ENCODE measurements around the gene CORO1C. TPM values are rescaled to one million over a fixed set of nuclear protein-coding genes. Genes with fewer than 3 reads are reported as not detected.
A peak's percentile ranks its signal among the peaks of the same experiment; 100 is the strongest.

The CORO1C gene
- total RNA-seq, 4 donors from 2014 or later = 277 to 473 (median 342) TPM

DNA sequence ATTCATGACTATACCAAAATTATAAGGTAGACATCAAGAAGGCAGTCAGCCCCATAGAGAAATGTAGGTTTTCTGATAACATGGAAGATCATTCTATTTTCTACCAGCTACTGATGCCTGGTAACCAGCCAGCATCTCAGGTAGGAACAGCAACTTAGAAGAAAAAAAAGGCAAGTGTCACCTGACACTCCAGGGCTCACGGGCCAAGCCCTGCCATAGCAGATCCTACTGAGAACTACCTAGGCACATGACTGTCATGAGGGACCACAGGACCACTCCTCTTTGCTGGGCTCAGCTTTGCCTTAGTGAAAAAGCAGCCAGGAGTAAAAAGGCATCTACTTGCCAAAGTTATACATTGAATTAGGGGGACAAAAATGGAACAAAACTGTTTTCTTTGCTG lies 33.4 kb downstream of the CORO1C start:
- peak overlapping the region; percentile 74 to 97 (median 95) for H3K27ac ChIP-seq
- H3K4me1 ChIP-seq = peaks cover 44 to 100% (median 51%) of the 10 kb centered on the region in 3 donors
- 55 to 75% methylated on average over 1 of the region's 1 CpG for WGBS, 2 donors (ENCODE audit: low coverage in 1 of 2)

GRCh38 chr12:108696996-108697290 lies 34.4 kb downstream of the CORO1C start:
- no peak overlapping the region for H3K4me3 ChIP-seq
- peak overlapping the region; percentile 74 to 97 (median 95) for H3K27ac ChIP-seq
- TF ChIP-seq CTCF (IDR thresholded peaks at IDR 0.05) (no peak), EP300 (IDR thresholded peaks at IDR 0.05) (no peak), POLR2AphosphoS5 (IDR thresholded peaks at IDR 0.05) (no peak), POLR2A (IDR thresholded peaks at IDR 0.05) (no peak)
- no peaks in the 10 kb centered on the region for H3K27me3 ChIP-seq
- H3K36me3 ChIP-seq = peaks cover 0 to 26% of the 10 kb centered on the region in 2 donors
- no peak for ATAC-seq
- H3K4me1 ChIP-seq = peaks cover 37 to 100% (median 50%) of the 10 kb centered on the region in 3 donors
- WGBS, 2 donors (ENCODE audit: low coverage in 1 of 2) = 16 to 40% methylated on average over 2 of the region's 2 CpGs
- no peaks in the 10 kb centered on the region for H3K9me3 ChIP-seq

More for the DNA sequence above, 33.4 kb downstream of the CORO1C start:
- Histone ChIP-seq H3K4me3 (no peak overlapping the region), H3K36me3 (peaks cover 0 to 26% of the 10 kb centered on the region in 2 donors), H3K27me3 (no peaks in the 10 kb centered on the region), H3K9me3 (no peaks in the 10 kb centered on the region)
- TF ChIP-seq POLR2A (IDR thresholded peaks at IDR 0.05) (no peak), EP300 (IDR thresholded peaks at IDR 0.05) (no peak), CTCF (IDR thresholded peaks at IDR 0.05) (no peak), POLR2AphosphoS5 (IDR thresholded peaks at IDR 0.05) (no peak)
- no peak for ATAC-seq

DNA sequence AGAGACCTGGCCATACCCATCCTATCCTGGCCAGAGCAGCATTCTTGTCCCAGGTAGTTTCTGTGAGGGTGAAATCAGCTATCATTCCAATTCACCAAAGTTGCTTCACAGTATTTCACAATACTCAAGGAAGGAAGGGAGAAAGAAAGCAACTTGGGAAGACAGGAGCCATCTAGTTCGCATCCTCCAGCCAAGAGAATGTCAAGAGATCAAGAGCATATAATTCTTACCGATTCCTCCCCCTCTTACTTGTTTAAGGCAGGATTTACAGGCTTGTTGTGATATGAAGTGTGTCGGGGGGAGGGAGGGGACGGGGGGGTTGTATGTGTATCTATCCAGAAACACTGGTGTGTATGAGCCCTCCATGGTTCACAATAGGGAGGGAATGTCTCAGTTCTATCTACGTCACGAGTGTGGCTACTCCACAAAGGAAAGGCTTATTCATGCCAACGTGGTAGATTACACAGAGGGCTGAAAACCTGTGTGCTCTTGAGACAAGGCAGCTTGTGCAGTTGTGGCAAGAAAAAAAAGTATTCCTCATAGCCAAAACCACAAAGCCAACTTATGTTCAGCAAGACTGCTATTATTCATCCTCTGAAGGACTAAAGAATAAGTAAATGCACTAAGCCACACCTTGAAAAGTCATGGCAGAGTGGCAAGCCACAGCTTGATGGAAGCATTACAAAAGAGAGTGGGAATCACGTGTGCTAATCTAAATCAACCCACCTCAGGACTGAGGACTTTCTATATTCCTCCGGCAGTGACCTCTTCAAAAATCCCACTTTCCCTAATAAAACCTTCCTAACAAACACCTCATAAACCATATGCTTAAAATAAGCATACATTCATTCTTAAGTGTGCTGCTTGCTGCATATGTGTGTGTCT lies 35.0 kb downstream of the CORO1C start:
- TF ChIP-seq CTCF (IDR thresholded peaks at IDR 0.05) (no peak), POLR2AphosphoS5 (IDR thresholded peaks at IDR 0.05) (peak; percentile 84)
- H3K36me3 ChIP-seq = peaks cover 0 to 26% of the 10 kb centered on the region in 2 donors
- peaks cover 34 to 98% (median 47%) of the 10 kb centered on the region in 3 donors for H3K4me1 ChIP-seq
- no peaks in the 10 kb centered on the region for H3K9me3 ChIP-seq
- peak overlapping the region; percentile 74 to 97 (median 95) for H3K27ac ChIP-seq
- peak overlapping the region in 1 of 2 donors; percentile 15 for H3K4me3 ChIP-seq
- WGBS, 2 donors (ENCODE audit: low coverage in 1 of 2) = 12 to 23% methylated on average over 8 of the region's 9 CpGs
- peak; percentile 63 for ATAC-seq
- H3K27me3 ChIP-seq = no peaks in the 10 kb centered on the region

DNA sequence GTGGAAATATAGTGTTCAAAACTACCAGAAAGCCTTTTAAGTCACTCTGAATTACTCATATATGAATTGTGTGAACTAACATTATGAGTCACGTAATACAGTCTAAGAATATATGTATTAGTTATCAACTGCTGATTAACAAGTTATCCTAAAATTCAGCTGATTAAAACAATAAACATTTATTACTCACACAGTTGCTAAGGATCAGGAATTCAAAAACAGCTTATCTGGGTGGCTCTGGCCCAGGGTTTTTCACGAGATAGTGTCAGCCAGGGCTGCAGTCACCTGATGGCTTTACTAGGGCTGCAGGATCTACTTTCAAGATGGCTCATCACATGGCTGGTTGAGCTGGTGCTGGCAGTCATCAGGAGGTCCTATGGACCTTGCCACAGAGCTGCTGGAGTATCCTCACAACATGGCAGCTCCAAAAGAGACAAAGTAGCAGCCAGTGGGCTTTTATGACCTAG lies 36.5 kb downstream of the CORO1C start:
- 65 to 87% methylated on average over 2 of the region's 2 CpGs for WGBS, 2 donors (ENCODE audit: low coverage in 1 of 2)
- Histone ChIP-seq H3K27ac (peak overlapping the region; percentile 74 to 97 (median 95)), H3K27me3 (no peaks in the 10 kb centered on the region), H3K9me3 (no peaks in the 10 kb centered on the region), H3K4me3 (no peak overlapping the region), H3K36me3 (peaks cover 0 to 19% of the 10 kb centered on the region in 2 donors), H3K4me1 (peaks cover 40 to 98% (median 47%) of the 10 kb centered on the region in 3 donors)
- TF ChIP-seq CTCF (IDR thresholded peaks at IDR 0.05) = no peak
- no peak for TF ChIP-seq POLR2A (IDR thresholded peaks at IDR 0.05)
- no peak for TF ChIP-seq POLR2AphosphoS5 (IDR thresholded peaks at IDR 0.05)
- TF ChIP-seq EP300 (IDR thresholded peaks at IDR 0.05) = no peak
- ATAC-seq = no peak

DNA sequence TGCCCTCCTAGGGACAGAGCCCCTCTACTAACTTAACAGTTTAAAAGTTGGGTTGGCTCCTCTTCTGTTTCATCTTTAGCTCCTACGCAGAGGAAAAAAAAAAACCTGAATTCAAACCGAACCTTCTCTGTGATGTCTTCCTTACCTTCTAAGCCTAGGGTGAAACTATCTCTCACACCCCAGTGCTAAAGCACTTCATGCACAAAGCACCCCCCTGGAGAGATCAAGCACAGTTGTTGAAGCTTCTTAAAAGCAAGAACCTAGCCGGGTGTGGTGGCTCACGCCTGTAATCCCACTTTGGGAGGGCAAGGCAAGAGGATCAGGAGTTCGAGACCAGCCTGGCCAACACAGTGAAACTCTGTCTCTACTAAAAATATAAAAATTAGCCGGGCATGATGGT lies 37.6 kb downstream of the CORO1C start:
- TF ChIP-seq POLR2AphosphoS5 (IDR thresholded peaks at IDR 0.05) (no peak), POLR2A (IDR thresholded peaks at IDR 0.05) (no peak), EP300 (IDR thresholded peaks at IDR 0.05) (no peak), CTCF (IDR thresholded peaks at IDR 0.05) (no peak)
- Histone ChIP-seq H3K27me3 (no peaks in the 10 kb centered on the region), H3K9me3 (no peaks in the 10 kb centered on the region), H3K4me3 (no peak overlapping the region), H3K4me1 (peaks cover 42 to 98% (median 51%) of the 10 kb centered on the region in 3 donors), H3K27ac (peak overlapping the region; percentile 94 to 97 (median 96)), H3K36me3 (peaks cover 0 to 9% of the 10 kb centered on the region in 2 donors)
- WGBS, 2 donors (ENCODE audit: low coverage in 1 of 2) = 67 to 71% methylated on average over 1 to 5 of the region's 6 CpGs
- ATAC-seq = no peak

All from gastroesophageal sphincter (tissue), 4 donors.